ENCODE measurements around the gene N4BP2. TPM values are rescaled to one million over a fixed set of nuclear protein-coding genes. Genes with fewer than 3 reads are reported as not detected.

Gene N4BP2
- total and polyA plus RNA-seq, 2 of the 8 experiments (the other 6 are each of a cell fraction or from before 2014, with no cell fraction given) = 4.4 to 44.7 TPM

Small RNA genes lying within 50 kb of the gene (small RNA-seq; reads per million reads assigned to genes)
- gene AC095057.1 (ENCODE audit: insufficient read depth) = not detected
- not detected for gene RF00432 (ENCODE audit: insufficient read depth)
- gene RNU6-1112P (ENCODE audit: insufficient read depth) = not detected

Other genes starting within 250 kb of the N4BP2 start
- 73.8 and 76.6 TPM in 2 replicates for gene PDS5A, start 78.9 kb upstream of the N4BP2 start, total RNA-seq (2021; fragmentation: NEBNext Ultra II Directional; extraction: Animal tissue kit (Norgen Biotek cat#: 25700))
- gene PDS5A, start 78.9 kb upstream of the N4BP2 start, polyA plus RNA-seq (2011; rRNA removed) = 10.1 and 15.5 TPM in 2 replicates
- 5.8 and 6.9 TPM in 2 replicates for gene RHOH, start 140.2 kb downstream of the N4BP2 start, total RNA-seq (2021; fragmentation: NEBNext Ultra II Directional; extraction: Animal tissue kit (Norgen Biotek cat#: 25700))
- 2.5 and 5.9 TPM in 2 replicates for gene RHOH, start 140.2 kb downstream of the N4BP2 start, polyA plus RNA-seq (2011; rRNA removed)